ENCODE data around the gene AGBL1. TPM values are rescaled to one million over a fixed set of nuclear protein-coding genes. Genes with fewer than 3 reads are reported as not detected.

The AGBL1 gene
- total RNA-seq, 1 experiment from 2014 or later = not detected

- Histone ChIP-seq H3K23ac (ENCODE audit: insufficient read length, low read depth, low read length) (no peak overlapping the region), H2BK12ac (ENCODE audit: insufficient read length, low read depth, low read length) (no peak overlapping the region), H4K20me1 (ENCODE audit: control insufficient read depth, insufficient read depth, insufficient read length) (no peaks in the 10 kb centered on the region), H2BK20ac (ENCODE audit: low read depth, low read length, poor library complexity, severe bottlenecking) (no peak overlapping the region), H3K4ac (ENCODE audit: low read depth, low read length) (no peak overlapping the region), H4K91ac (ENCODE audit: insufficient read length, low read depth, low read length) (no peak overlapping the region), H3T11ph (ENCODE audit: low read length) (no peak overlapping the region), H3K23me2 (ENCODE audit: insufficient read length, low read depth, low read length, poor library complexity, severe bottlenecking) (no peaks in the 10 kb centered on the region), H3K4me2 (ENCODE audit: insufficient read depth, insufficient read length, low read length) (no peak overlapping the region), H3K79me1 (ENCODE audit: insufficient read depth, low read depth, low read length, poor library complexity, severe bottlenecking) (no peaks in the 10 kb centered on the region), H2BK15ac (ENCODE audit: low read depth, low read length) (no peak overlapping the region), H2BK5ac (ENCODE audit: insufficient read length, low read length) (no peak overlapping the region), H3K79me2 (ENCODE audit: insufficient read depth, low read length) (no peaks in the 10 kb centered on the region), H3K27ac (ENCODE audit: insufficient read length, low read depth, low read length) (no peak overlapping the region), H3K9me3 (ENCODE audit: control insufficient read depth, low read depth, low read length) (no peaks in the 10 kb centered on the region), H3K9ac (ENCODE audit: extremely low read depth, insufficient read length, low read length) (no peak overlapping the region), H3K27me3 (ENCODE audit: insufficient read depth, low read length) (no peaks in the 10 kb centered on the region), H4K5ac (ENCODE audit: insufficient read length, low read depth, low read length) (no peak overlapping the region), H2BK120ac (ENCODE audit: low read depth, low read length, poor library complexity, severe bottlenecking) (no peak overlapping the region), H4K8ac (replicated peaks; ENCODE audit: insufficient read length, low read depth, low read length) (no peak overlapping the region), H2AK5ac (ENCODE audit: insufficient read length, low read length) (no peak overlapping the region), H3K14ac (ENCODE audit: insufficient read depth, low read length) (no peak overlapping the region), H3K18ac (ENCODE audit: insufficient read length, low read depth, low read length) (no peak overlapping the region), H2AFZ (ENCODE audit: low read length) (no peak overlapping the region), H3K4me1 (ENCODE audit: insufficient read depth, low read length) (no peaks in the 10 kb centered on the region), H3K56ac (ENCODE audit: insufficient read length, low read depth, low read length) (no peak overlapping the region)
- no peaks in the 10 kb centered on the region for H3K36me3 Mint-ChIP-seq (ENCODE audit: insufficient read depth in 1 of 3, low read depth in 3 of 3)
- no peaks in the 10 kb centered on the region for H3K9me3 Mint-ChIP-seq
- H3K27ac Mint-ChIP-seq = no peak overlapping the region; a peak in 1 of 7 replicates
- TF ChIP-seq CTCF (conservative IDR thresholded peaks at IDR 0.05) = no peak
- peaks cover 8 to 12% of the 10 kb centered on the region in 2 experiments for H3K4me1 Mint-ChIP-seq
- H3K4me3 Mint-ChIP-seq = no peak overlapping the region
- no peaks in the 10 kb centered on the region for H3K27me3 Mint-ChIP-seq (ENCODE audit: low read depth)
- no peak for DNase-seq
- WGBS (ENCODE audit: extremely low coverage, insufficient read length, low lambda C conversion rate) = no CpG with 5 or more reads among the region's 1 CpG
These were observed 634.6 kb downstream of the AGBL1 start for GRCh38 chr15:86714241-86714640.

Data from H9 (cell line).